HG02678 (cell line): Measurements from ENCODE around the gene RHBDF2.
"Not testable (repeated sequence)": the region's sequence is repeated elsewhere in the genome, so short reads cannot be mapped to it uniquely, and the experiment has no call there.

Experiments
- ATAC-seq: cut with Tn5 transposase; IDR thresholded peaks from one replicate; pipeline ENCODE4 v1.9.1; 2021; ENCODE audit warnings: mild to moderate bottlenecking, moderate library complexity; ENCODE audit not compliant: unreplicated experiment

RHBDF2 gene

DNA sequence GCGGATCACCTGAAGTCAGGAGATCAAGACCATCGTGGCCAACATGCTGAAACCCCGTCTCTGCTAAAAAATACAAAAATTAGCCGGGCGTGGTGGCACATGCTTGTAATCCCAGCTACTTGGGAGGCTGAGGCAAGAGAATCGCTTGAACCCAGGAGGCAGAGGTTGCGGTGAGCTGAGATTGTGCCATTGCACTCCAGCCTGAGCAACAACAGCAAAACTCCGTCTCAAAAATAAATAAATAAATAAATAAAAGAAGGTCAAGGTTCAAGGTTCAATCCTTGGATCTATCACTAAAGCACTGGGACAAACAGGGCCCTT is 24.2 kb upstream of the RHBDF2 start:
- ATAC-seq = not testable (repeated sequence)

GRCh38 chr17:76524598-76525512 is 23.6 kb upstream of the RHBDF2 start:
- no peak for ATAC-seq

DNA sequence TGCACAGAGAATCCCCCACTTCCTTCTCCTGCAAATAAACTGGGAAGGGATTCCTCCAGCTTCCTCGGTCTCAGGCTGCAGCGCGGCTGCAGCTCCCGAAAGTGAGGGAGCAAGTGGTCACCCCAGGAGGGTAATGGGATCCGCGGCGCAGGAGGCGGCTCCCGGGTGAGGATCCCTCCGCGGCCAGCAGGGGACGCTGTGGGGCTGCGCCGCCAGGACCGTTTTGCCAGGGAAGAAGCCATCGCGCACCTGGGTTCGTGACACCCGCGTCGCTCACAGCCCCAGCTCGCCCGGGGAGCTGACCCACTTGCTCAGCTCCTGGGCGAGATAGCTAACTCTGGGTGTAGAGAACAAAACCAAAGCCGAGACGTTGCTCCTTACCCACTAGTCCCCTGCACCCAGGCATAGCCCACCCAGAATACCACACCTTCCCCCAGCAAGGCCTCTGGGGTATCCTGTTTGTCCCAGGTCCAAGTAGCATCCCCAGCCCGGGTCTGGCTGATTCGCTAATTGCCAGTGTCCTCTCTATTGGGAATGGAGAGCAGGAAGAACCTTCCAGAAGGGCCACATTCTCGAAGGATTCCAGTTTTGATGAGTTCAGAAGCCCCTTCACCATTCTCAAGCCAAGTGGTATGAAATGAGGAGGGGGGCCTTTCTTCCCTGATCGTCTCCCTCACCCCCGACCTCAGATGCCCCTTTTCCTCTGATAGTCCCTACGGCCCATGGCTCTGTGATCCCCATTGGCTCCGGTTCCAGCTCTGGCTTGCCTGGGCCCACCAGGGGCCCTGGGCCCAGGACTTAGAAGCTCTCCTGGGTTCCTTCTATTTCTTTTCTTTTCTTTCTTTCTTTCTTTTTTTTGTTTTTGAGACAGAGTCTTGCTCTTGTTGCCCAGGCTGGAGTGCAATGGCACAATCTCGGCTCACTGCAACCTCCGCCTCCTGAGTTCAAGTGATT is 22.1 kb upstream of the RHBDF2 start:
- ATAC-seq = no peak

DNA sequence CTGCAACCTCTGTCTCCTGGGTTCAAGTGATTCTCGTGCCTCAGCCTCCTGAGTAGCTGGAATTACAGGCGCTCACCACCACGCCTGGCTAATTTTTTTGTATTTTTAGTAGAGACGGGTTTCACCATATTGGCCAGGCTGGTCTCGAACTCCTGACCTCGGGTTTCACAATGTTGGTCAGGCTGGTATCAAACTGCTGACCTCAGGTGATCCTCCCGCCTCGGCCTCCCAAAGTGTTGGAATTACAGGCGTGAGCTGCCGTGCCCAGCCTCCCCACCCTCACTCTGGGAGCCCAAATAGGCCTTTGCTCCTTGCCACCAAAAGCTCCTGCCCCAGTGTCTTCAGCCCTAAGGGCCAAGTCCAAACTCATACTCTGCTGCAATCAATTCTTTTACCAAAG is 20.5 kb upstream of the RHBDF2 start:
- not testable (repeated sequence) for ATAC-seq

DNA sequence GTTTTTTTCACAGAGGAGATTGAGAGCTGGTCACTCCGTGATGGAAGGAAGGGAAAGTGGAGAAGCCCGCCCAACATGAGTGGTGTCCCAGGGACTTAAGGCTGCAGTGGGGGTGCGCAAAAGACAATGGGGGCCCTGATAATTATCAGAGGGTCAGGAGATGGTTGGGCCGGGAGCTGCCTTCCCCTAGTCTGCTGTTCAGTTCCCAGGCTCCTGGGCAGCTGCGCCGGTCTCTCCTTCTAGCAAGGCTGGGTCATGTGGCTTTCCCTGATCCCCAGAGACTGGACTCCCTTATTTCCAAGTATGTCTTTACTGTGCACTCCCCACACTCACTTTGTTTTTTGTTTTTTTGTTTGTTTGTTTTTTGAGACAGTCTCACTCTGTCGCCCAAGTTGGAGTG is 20.0 kb upstream of the RHBDF2 start:
- no peak for ATAC-seq

GRCh38 chr17:76519048-76519966 is 18.1 kb upstream of the RHBDF2 start:
- ATAC-seq = no peak

DNA sequence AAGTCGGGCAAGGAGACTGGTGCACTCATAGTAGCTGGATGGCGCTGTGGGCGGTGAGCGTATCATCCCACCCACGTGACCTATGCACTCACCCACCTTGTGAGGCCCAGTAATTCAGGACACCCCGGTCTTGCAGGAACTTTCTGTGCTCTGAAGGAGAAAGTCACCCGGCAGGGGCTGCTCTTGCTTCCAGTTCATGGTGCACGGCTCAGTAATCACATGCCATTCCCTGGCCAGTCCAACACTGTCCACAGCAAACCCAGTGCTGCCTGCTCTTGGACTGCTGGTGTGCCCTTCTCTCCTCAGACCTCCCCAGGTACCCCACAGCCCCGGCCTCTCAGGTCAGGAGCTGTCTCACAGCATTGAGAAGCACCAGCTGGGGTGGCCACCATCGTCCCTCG is 16.4 kb upstream of the RHBDF2 start:
- no peak for ATAC-seq

GRCh38 chr17:76515274-76515949 is 14.2 kb upstream of the RHBDF2 start:
- ATAC-seq = no peak

GRCh38 chr17:76514355-76514754 is 13.1 kb upstream of the RHBDF2 start:
- not testable (repeated sequence) for ATAC-seq

GRCh38 chr17:76513306-76513692 is 12.1 kb upstream of the RHBDF2 start:
- ATAC-seq = no peak

GRCh38 chr17:76512366-76513305 is 11.4 kb upstream of the RHBDF2 start:
- ATAC-seq = no peak

DNA sequence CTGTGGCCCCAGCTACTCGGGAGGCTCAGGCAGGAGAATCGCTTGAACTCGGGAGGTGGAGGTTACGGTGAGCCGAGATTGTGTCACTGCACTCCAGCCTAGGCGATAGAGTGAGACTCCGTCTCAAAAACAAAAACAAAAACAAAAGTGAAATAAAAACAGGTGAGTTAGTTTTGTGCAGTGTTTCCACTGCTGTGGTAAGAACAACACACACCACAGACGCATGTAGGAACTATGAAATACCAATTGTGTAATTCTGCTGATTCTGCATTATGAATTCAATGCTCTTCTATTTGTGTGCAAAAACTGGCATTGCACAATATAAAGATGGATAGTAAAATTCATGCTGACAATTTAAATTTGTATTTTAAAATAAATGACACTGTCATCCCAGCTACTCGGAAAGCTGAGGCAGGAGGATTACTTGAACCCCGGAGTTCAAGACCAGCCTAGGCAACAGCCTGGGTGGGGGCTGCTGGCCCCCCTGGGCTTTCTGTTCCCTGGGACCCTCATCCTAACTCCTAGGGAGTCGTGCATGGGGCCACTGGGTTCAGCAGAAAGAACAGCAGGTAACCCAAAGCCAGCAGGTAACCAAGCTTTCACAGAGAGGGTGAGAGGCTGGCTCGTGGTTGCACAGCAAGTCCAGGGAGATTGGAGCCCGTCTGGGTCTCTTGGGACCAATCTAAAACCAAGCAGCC is 10.6 kb upstream of the RHBDF2 start:
- ATAC-seq = no peak

GRCh38 chr17:76510831-76511244 is 9.6 kb upstream of the RHBDF2 start:
- ATAC-seq = no peak

GRCh38 chr17:76508472-76509063 is 7.3 kb upstream of the RHBDF2 start:
- not testable (repeated sequence) for ATAC-seq

GRCh38 chr17:76506408-76507345 is 5.5 kb upstream of the RHBDF2 start:
- peak; percentile 58 for ATAC-seq

- no peak for ATAC-seq
Observed at GRCh38 chr17:76504117-76504516, 2.9 kb upstream of the RHBDF2 start.
